K562 (cell line): ENCODE measurements around the gene P2RX5. TPM values are rescaled to one million over a fixed set of nuclear protein-coding genes. Genes with fewer than 3 reads are reported as not detected.

Experiments
- ATAC-seq: fragments of 200-7000 bp; cut with Tn5 transposase; 3 replicates; pipeline ENCODE4 v1.9.1; 2020; ENCODE audit warnings: moderate library complexity
- BruUV-seq: library from RNA; stranded (reverse); fragments of 400-500 nt; replicated peaks from 2 replicates; lab custom pipeline; 2021; lab: Mats Ljungman, UMichigan
- CTCF ChIA-PET: fragments of 300-600 bp; formaldehyde crosslinking; extraction: SDS; loops from one replicate; lab custom pipeline; 2021; ENCODE audit warnings: low intra/inter-chr PET ratio; lab: Yijun Ruan, JAX
- POLR2A ChIA-PET: fragments of 300-600, 350-650 bp; sonication (Branson Sonifier 250); formaldehyde crosslinking; extraction: SDS; loops from one replicate; lab custom pipeline; 2021; ENCODE audit warnings: antibody characterized with exemption, inconsistent platforms; lab: Yijun Ruan, JAX
- DNase-seq, 4 experiments: peaks; one replicate each; pipeline versions ENCODE4 v3.0.0 to v3.0.0-alpha.2; 2011 to 2018; ENCODE audit warnings: low spot score in 3 of 4, mixed read lengths in 3 of 4; ENCODE audit errors: extremely low read depth in 1 of 4
- FAIRE-seq: peaks from 2 replicates; lab custom pipeline; 2011; peaks lifted over from hg19 to GRCh38; lab: Jason Lieb, UNC
- H2AFZ ChIP-seq: 2 replicates; pipeline ENCODE4 v1.6.0; 2011; ENCODE audit warnings: low read depth, low read length, control low read depth, inconsistent platforms
- H3K27ac ChIP-seq: fragments of 200-600 bp; 3 replicates; pipeline ENCODE4 v1.8.0; 2011; ENCODE audit warnings: low read depth, mild to moderate bottlenecking, control low read depth, inconsistent platforms, low read length, moderate library complexity, mixed read lengths; ENCODE audit errors: extremely low read depth
- H3K27me3 ChIP-seq, 2 experiments: fragments of 300-600 bp in 1 of 2; 2 replicates in 1 of 2; 3 replicates in 1 of 2; pipeline versions ENCODE4 v1.6.0 to v1.8.0; 2011; ENCODE audit warnings: inconsistent platforms in 2 of 2, low read length in 2 of 2, mild to moderate bottlenecking in 1 of 2, mixed read lengths in 1 of 2, moderate library complexity in 1 of 2; ENCODE audit not compliant: control insufficient read depth in 2 of 2, insufficient read depth in 2 of 2
- H3K36me3 ChIP-seq: fragments of 300-600 bp; 3 replicates; pipeline ENCODE4 v1.8.0; 2011; ENCODE audit warnings: mild to moderate bottlenecking, low read length, inconsistent platforms; ENCODE audit not compliant: control insufficient read depth, insufficient read depth
- H3K4me1 ChIP-seq, 2 experiments: fragments of 200-600 bp in 1 of 2; replicated peaks in 1 of 2; 2 replicates in 1 of 2; 3 replicates in 1 of 2; pipeline versions ENCODE4 v1.5.1 to v1.8.0; 2011; ENCODE audit warnings: inconsistent platforms in 2 of 2, low read length in 2 of 2, mild to moderate bottlenecking in 1 of 2, mixed read lengths in 1 of 2, moderate library complexity in 1 of 2; ENCODE audit not compliant: control insufficient read depth in 2 of 2, insufficient read depth in 2 of 2
- H3K4me2 ChIP-seq: 2 replicates; pipeline ENCODE4 v1.6.1; 2011; ENCODE audit warnings: low read length, control low read depth, inconsistent platforms, mixed read lengths; ENCODE audit not compliant: insufficient read depth
- H3K4me3 ChIP-seq: fragments of 200-600 bp; sonication (generic), shearing (Covaris generic); 2 replicates; pipeline ENCODE4 v1.5.1; 2016; ENCODE audit warnings: control low read depth, inconsistent platforms
- H3K79me2 ChIP-seq: fragments of 200-600 bp; 3 replicates; pipeline ENCODE4 v1.8.0; 2011; ENCODE audit warnings: low read length, inconsistent platforms; ENCODE audit not compliant: control insufficient read depth, insufficient read depth
- H3K9ac ChIP-seq, 2 experiments: 2 replicates each; pipeline versions ENCODE4 v1.6.0 to v1.6.1; 2011; ENCODE audit warnings: low read depth in 2 of 2, low read length in 2 of 2, control low read depth in 1 of 2, inconsistent platforms in 1 of 2, mild to moderate bottlenecking in 1 of 2, mixed read lengths in 1 of 2; ENCODE audit not compliant: insufficient read depth in 1 of 2
- H3K9me1 ChIP-seq: one replicate; pipeline ENCODE4 v1.6.0; 2011; ENCODE audit warnings: inconsistent platforms, mild to moderate bottlenecking, low read length, moderate library complexity; ENCODE audit not compliant: control insufficient read depth, insufficient read depth
- H3K9me3 ChIP-seq: replicated peaks from 2 replicates; pipeline ENCODE4 v1.5.1; 2011; ENCODE audit warnings: low read depth, low read length, inconsistent platforms; ENCODE audit not compliant: control insufficient read depth, insufficient read depth
- H4K20me1 ChIP-seq: replicated peaks from 2 replicates; pipeline ENCODE4 v1.6.1; 2011; ENCODE audit warnings: low read length, inconsistent platforms, mixed read lengths; ENCODE audit not compliant: control insufficient read depth, insufficient read depth
- ARID1B ChIP-seq: fragments of 450-650 bp; IDR thresholded peaks from 2 replicates; pipeline ENCODE4 v1.6.1; 2016; ENCODE audit warnings: antibody characterized with exemption, mild to moderate bottlenecking, inconsistent platforms
- ARNT ChIP-seq, 2 experiments: fragments of 450-650 bp; IDR thresholded peaks; 2 replicates each; pipeline ENCODE4 v1.6.1; 2016; ENCODE audit warnings: mild to moderate bottlenecking in 1 of 2
- C11orf30 ChIP-seq: fragments of 450-650 bp; IDR thresholded peaks from 2 replicates; pipeline ENCODE4 v1.6.1; 2016; ENCODE audit warnings: low read depth, mild to moderate bottlenecking
- CTBP1 ChIP-seq: fragments of 450-650 bp; IDR thresholded peaks from 2 replicates; pipeline ENCODE4 v1.6.1; 2016; ENCODE audit warnings: borderline replicate concordance
- FOXK2 ChIP-seq, 2 experiments: fragments of 450-650 bp; IDR thresholded peaks in 1 of 2; conservative IDR thresholded peaks in 1 of 2; 2 replicates each; pipeline ENCODE4 v1.6.1; 2016; ENCODE audit warnings: low read depth in 2 of 2, mild to moderate bottlenecking in 1 of 2
- GABPB1 ChIP-seq: sonication (generic); formaldehyde crosslinking; IDR thresholded peaks from 2 replicates; pipeline ENCODE4 v1.8.0; 2022; ENCODE audit warnings: mild to moderate bottlenecking, missing genetic modification reagents
- HLTF ChIP-seq: fragments of 450-650 bp; IDR thresholded peaks from 2 replicates; pipeline ENCODE4 v1.6.1; 2016
- MEIS2 ChIP-seq: fragments of 450-650 bp; IDR thresholded peaks from 2 replicates; pipeline ENCODE4 v1.6.1; 2014; ENCODE audit warnings: mild to moderate bottlenecking; ENCODE audit not compliant: partially characterized antibody
- SOX6 ChIP-seq: fragments of 450-650 bp; IDR thresholded peaks from 2 replicates; pipeline ENCODE4 v1.6.1; 2014; ENCODE audit warnings: mild to moderate bottlenecking
- TAF9B ChIP-seq: fragments of 450-650 bp; IDR thresholded peaks from 2 replicates; pipeline ENCODE4 v1.6.1; 2018; ENCODE audit warnings: mild to moderate bottlenecking; ENCODE audit not compliant: partially characterized antibody
- TRIM24 ChIP-seq, 2 experiments: fragments of 450-650 bp; IDR thresholded peaks; 2 replicates each; pipeline ENCODE4 v1.6.1; 2016
- ZEB2 ChIP-seq: fragments of 450-650 bp; IDR thresholded peaks from 2 replicates; pipeline ENCODE4 v1.6.1; 2016
- ZNF407 ChIP-seq: fragments of 450-650 bp; IDR thresholded peaks from 2 replicates; pipeline ENCODE4 v1.6.1; 2016; ENCODE audit warnings: low read depth
- ZZZ3 ChIP-seq: fragments of 450-650 bp; IDR thresholded peaks from 2 replicates; pipeline ENCODE4 v1.6.1; 2016; ENCODE audit warnings: antibody characterized with exemption, mild to moderate bottlenecking, moderate library complexity
- WGBS: fragments of 100-300 bp; shearing (Covaris generic); methylation state at CpG from one replicate; pipeline ENCODE4 v1.1.6; 2016; ENCODE audit warnings: low coverage, mixed read lengths; ENCODE audit not compliant: insufficient coverage; ENCODE audit errors: missing lambda C conversion rate; 5-methylcytosine and 5-hydroxymethylcytosine counted together
- in situ Hi-C: fragments of 300-500 bp; cut with MboI; formaldehyde crosslinking; loops from 4 replicates; pipeline ENCODE4 v1.15.0; 2018; ENCODE audit warnings: inconsistent platforms, mixed read lengths
- intact Hi-C: fragments of 100-400 bp; cut with micrococcal nuclease; formaldehyde crosslinking; loops from 2 replicates; pipeline ENCODE4 v1.14.2; 2022
- polyA plus RNA-seq, 8 experiments: library from polyadenylated mRNA; depleted of rRNA in 4 of 8; stranded (reverse) in 5 of 8; unstranded in 3 of 8; fragments of >200 nt; fragmentation: Nextera tagmentation in 2 of 8; fragmentation: Illumina TruSeq in 1 of 8; extraction: Ambion mirVana in 2 of 8; extraction: Trizol in 1 of 8; gene quantifications; 2 replicates each; pipeline versions ENCODE4 v1.2.1 to v1.2.3, GENCODE V29; 2011 to 2014; ENCODE audit warnings: inconsistent platforms in 1 of 8, missing spikeins in 1 of 8
- total RNA-seq, 7 experiments: library from RNA; depleted of rRNA in 6 of 7; stranded (reverse); fragments of >200 nt in 6 of 7; fragmentation: Illumina TruSeq in 2 of 7; extraction: Trizol in 2 of 7; gene quantifications; 2 replicates each; pipeline versions ENCODE4 v1.2.1 to v1.2.3, GENCODE V29; 2011 to 2021; ENCODE audit warnings: low replicate concordance in 1 of 7
- TF ChIP-seq, protein P1 (sequence below), 2 experiments: fragments of 250-450 bp in 1 of 2; fragments of 450-650 bp in 1 of 2; sonication (Bioruptor Pico) in 1 of 2; IDR thresholded peaks; 2 replicates each; pipeline versions ENCODE4 v1.6.1 to v1.8.0; 2016 to 2021; ENCODE audit warnings: mild to moderate bottlenecking in 2 of 2, moderate library complexity in 2 of 2, missing compliant biosample characterization in 1 of 2, missing genetic modification characterization in 1 of 2

P2RX5 gene
- total and polyA plus RNA-seq, 9 of the 15 experiments (the other 6 are each of a cell fraction or from before 2014, with no cell fraction given): 0.31 to 4.0 (median 1.3) TPM

GRCh38 chr17:3639981-3640596 is 55.9 kb downstream of the P2RX5 start:
- Histone ChIP-seq H3K27me3 (no peaks in the 10 kb centered on the region), H2AFZ (peak overlapping the region; percentile 69), H3K4me3 (no peak overlapping the region), H3K4me1 (peaks cover 21 to 32% of the 10 kb centered on the region in 2 experiments), H3K27ac (peak overlapping the region; percentile 84), H3K79me2 (peaks cover 12% of the 10 kb centered on the region), H3K9ac (peak overlapping the region; percentile 24 to 40; a peak in 3 of 4 replicates), H3K9me3 (no peaks in the 10 kb centered on the region), H3K4me2 (peak overlapping the region; percentile 61), H3K36me3 (peaks cover 3% of the 10 kb centered on the region; the same call in 1 of the 3 replicates), H4K20me1 (no peaks in the 10 kb centered on the region), H3K9me1 (no peaks in the 10 kb centered on the region)
- in situ Hi-C loops: no loop called here
- CTCF ChIA-PET: no interaction called here
- ATAC-seq (peak; percentile 55), DNase-seq (peak; percentile 57 to 84 (median 64)), FAIRE-seq (peak; percentile 92)
- WGBS: 1% methylated on average over 7 of the region's 7 CpGs
- POLR2A ChIA-PET: interaction anchor here (0.6 to 1.3 kb wide), 8 partner anchors 9 to 900 kb away, joined by 3 to 5 read pairs (median 3); no protein-coding TSS in a partner anchor
- TSS peak; percentile 48 for BruUV-seq
- intact Hi-C loops: loop anchor here (5.0 kb wide), 1 partner anchor 38 kb away; no protein-coding TSS in a partner anchor
- TF ChIP-seq FOXK2 (conservative IDR thresholded peaks at IDR 0.05 in 1 of 2, IDR thresholded peaks at IDR 0.05 in 1 of 2; ENCODE audit: low read depth in 2 of 2) (peak; percentile 57 to 65; a peak in 3 of 4 replicates), ARNT (IDR thresholded peaks at IDR 0.05) (0 out of 4 replicates have a peak, but pooled peaks of 1 of the 2 experiments have one; percentile 59), ARID1B (peak; percentile 73), SOX6 (peak; percentile 76; the same call in 1 of the 2 replicates), C11orf30 (peak; percentile 49), ZZZ3 (no peak), CTBP1 (peak; percentile 70), ZEB2 (peak; percentile 51; the same call in 1 of the 2 replicates), TAF9B (peak; percentile 64), TRIM24 (IDR thresholded peaks at IDR 0.05) (peak in 1 of 2 experiments; percentile 40; a peak in 1 of 4 replicates), HLTF (no peak), GABPB1 (CRISPR knock-in tag) (peak; percentile 17; the same call in 1 of the 2 replicates), ZNF407 (no peak), MEIS2 (peak; percentile 55)
- TF ChIP-seq, protein P1, sequence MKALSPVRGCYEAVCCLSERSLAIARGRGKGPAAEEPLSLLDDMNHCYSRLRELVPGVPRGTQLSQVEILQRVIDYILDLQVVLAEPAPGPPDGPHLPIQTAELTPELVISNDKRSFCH (CRISPR knock-in tag; IDR thresholded peaks at IDR 0.05): no peak
- TF ChIP-seq, protein P1 (tag; IDR thresholded peaks at IDR 0.05): peak; percentile 76; the same call in 1 of the 2 replicates
